Natural killer cell (primary cell): ENCODE measurements around the gene PPP1R14B. TPM values are rescaled to one million over a fixed set of nuclear protein-coding genes. Genes with fewer than 3 reads are reported as not detected.

Source experiments
- ATAC-seq, 3 donors: fragments of 150-1000 bp in 2 of 3; fragments of 200-7000 bp in 1 of 3; cut with Tn5 transposase; 1 replicate in 1 of 3; 2 replicates in 2 of 3; pipeline ENCODE4 v1.10.0; 2021; ENCODE audit warnings: mild to moderate bottlenecking in 2 of 3, moderate library complexity in 2 of 3
- DNase-seq, 2 donors: peaks; one replicate each; pipeline versions ENCODE4 v3.0.0 to v3.0.0-alpha.2; 2013 to 2021; ENCODE audit warnings: mixed read lengths in 1 of 2
- H3K27ac ChIP-seq: one replicate; pipeline ENCODE4 v1.5.1; 2013; ENCODE audit warnings: mild to moderate bottlenecking, low read length
- H3K27me3 ChIP-seq: one replicate; pipeline ENCODE4 v1.6.1; 2013; ENCODE audit warnings: low read length; ENCODE audit not compliant: control insufficient read depth, insufficient read depth
- H3K36me3 ChIP-seq: one replicate; pipeline ENCODE4 v1.6.1; 2013; ENCODE audit warnings: low read length; ENCODE audit not compliant: control insufficient read depth, insufficient read depth
- H3K4me1 ChIP-seq: one replicate; pipeline ENCODE4 v1.6.1; 2013; ENCODE audit warnings: low read length; ENCODE audit not compliant: control insufficient read depth, insufficient read depth
- H3K4me3 ChIP-seq: one replicate; pipeline ENCODE4 v1.5.1; 2013; ENCODE audit warnings: low read length
- H3K9me3 ChIP-seq: one replicate; pipeline ENCODE4 v1.6.1; 2013; ENCODE audit warnings: low read length; ENCODE audit not compliant: control insufficient read depth, insufficient read depth
- H3K27ac Mint-ChIP-seq, 2 donors: one replicate each; pipeline ENCODE4 v1.8.0; 2022; ENCODE audit warnings: mild to moderate bottlenecking in 2 of 2, mixed read lengths in 2 of 2, moderate library complexity in 1 of 2
- H3K27me3 Mint-ChIP-seq, 2 donors: one replicate each; pipeline ENCODE4 v1.8.0; 2022; ENCODE audit warnings: low read depth in 2 of 2, mixed read lengths in 2 of 2
- H3K36me3 Mint-ChIP-seq: one replicate; pipeline ENCODE4 v1.8.0; 2022; ENCODE audit warnings: mixed read lengths
- H3K4me1 Mint-ChIP-seq, 2 donors: one replicate each; pipeline ENCODE4 v1.8.0; 2022; ENCODE audit warnings: mixed read lengths in 2 of 2
- H3K4me3 Mint-ChIP-seq: one replicate; pipeline ENCODE4 v1.8.0; 2022; ENCODE audit warnings: mild to moderate bottlenecking, moderate library complexity, mixed read lengths
- H3K9me3 Mint-ChIP-seq, 2 donors: one replicate each; pipeline ENCODE4 v1.8.0; 2022; ENCODE audit warnings: mixed read lengths in 2 of 2
- CTCF ChIP-seq: fragments of 200-600 bp; IDR thresholded peaks from one replicate; pipeline ENCODE4 v1.8.0; 2022; ENCODE audit warnings: antibody characterized with exemption
- WGBS: methylation state at CpG from one replicate; pipeline ENCODE4 v1.1.7; 2013; ENCODE audit warnings: missing lambda C conversion rate; ENCODE audit not compliant: insufficient coverage; 5-methylcytosine and 5-hydroxymethylcytosine counted together
- intact Hi-C: fragments of 100-400 bp; cut with micrococcal nuclease; formaldehyde crosslinking; loops from one replicate; pipeline ENCODE4 v1.14.2; 2022
- total RNA-seq, 4 donors: library from RNA; stranded (reverse); fragments of 120-200 nt in 1 of 4; gene quantifications; one replicate each; pipeline versions ENCODE4 v1.2.3 to v1.2.4, GENCODE V29; 2013 to 2022

The PPP1R14B gene
- total RNA-seq, 3 donors from 2014 or later (not counting 1 experiment from before 2014, with no cell fraction given): 16.9 to 21.3 (median 21.0) TPM

- no peaks in the 10 kb centered on the region for H3K27me3 Mint-ChIP-seq
- peak overlapping the region; percentile 69 to 81 for H3K27ac Mint-ChIP-seq
- peak overlapping the region; percentile 81 for H3K4me3 Mint-ChIP-seq
- DNase-seq (peak; percentile 62 to 73), ATAC-seq (peak in 1 of 3 donors; percentile 8)
- H3K27me3 ChIP-seq: no peaks in the 10 kb centered on the region
- intact Hi-C loops: no loop called here
- WGBS: under 1% methylated on average over 46 of the region's 46 CpGs
- peaks cover 14 to 52% of the 10 kb centered on the region in 2 donors for H3K4me1 Mint-ChIP-seq
- no peaks in the 10 kb centered on the region for H3K9me3 ChIP-seq
- no peak for TF ChIP-seq CTCF
- H3K36me3 ChIP-seq: peaks cover 10% of the 10 kb centered on the region
- H3K27ac ChIP-seq: no peak overlapping the region
- H3K36me3 Mint-ChIP-seq: no peaks in the 10 kb centered on the region
- H3K4me3 ChIP-seq: peak overlapping the region; percentile 53
- H3K4me1 ChIP-seq: peaks cover 57% of the 10 kb centered on the region
- H3K9me3 Mint-ChIP-seq: no peaks in the 10 kb centered on the region
Observed at GRCh38 chr11:64245797-64246620, 734 bp downstream of the PPP1R14B start.

- no peaks in the 10 kb centered on the region for H3K27me3 Mint-ChIP-seq
- H3K36me3 Mint-ChIP-seq: no peaks in the 10 kb centered on the region
- H3K27me3 ChIP-seq: no peaks in the 10 kb centered on the region
- peak in 1 of 2 donors; percentile 67 for DNase-seq
- peak overlapping the region; percentile 69 to 81 for H3K27ac Mint-ChIP-seq
- no peaks in the 10 kb centered on the region for H3K9me3 ChIP-seq
- peaks cover 18 to 58% of the 10 kb centered on the region in 2 donors for H3K4me1 Mint-ChIP-seq
- H3K4me3 Mint-ChIP-seq: peak overlapping the region; percentile 81
- WGBS: 0% methylated on average over 4 of the region's 6 CpGs
- TF ChIP-seq CTCF: no peak
- no peak for ATAC-seq
- H3K27ac ChIP-seq: peak overlapping the region; percentile 14
- peaks cover 10% of the 10 kb centered on the region for H3K36me3 ChIP-seq
- peak overlapping the region; percentile 53 for H3K4me3 ChIP-seq
- intact Hi-C loops: no loop called here
- no peaks in the 10 kb centered on the region for H3K9me3 Mint-ChIP-seq
- peaks cover 55% of the 10 kb centered on the region for H3K4me1 ChIP-seq
Observed at GRCh38 chr11:64245401-64245796, 1.3 kb downstream of the PPP1R14B start.

GRCh38 chr11:64244966-64245365 is 1.8 kb downstream of the PPP1R14B start:
- Histone ChIP-seq H3K4me3 (no peak overlapping the region), H3K27me3 (no peaks in the 10 kb centered on the region), H3K27ac (peak overlapping the region; percentile 14), H3K4me1 (peaks cover 57% of the 10 kb centered on the region), H3K36me3 (peaks cover 10% of the 10 kb centered on the region), H3K9me3 (no peaks in the 10 kb centered on the region)
- no peak for ATAC-seq
- Mint-ChIP-seq H3K36me3 (no peaks in the 10 kb centered on the region), H3K9me3 (no peaks in the 10 kb centered on the region), H3K27me3 (no peaks in the 10 kb centered on the region), H3K4me3 (peak overlapping the region; percentile 81), H3K27ac (peak overlapping the region in 1 of 2 donors; percentile 81), H3K4me1 (peaks cover 21 to 62% of the 10 kb centered on the region in 2 donors)
- DNase-seq: no peak
- TF ChIP-seq CTCF: no peak
- WGBS: 42% methylated on average over 3 of the region's 6 CpGs
- intact Hi-C loops: no loop called here
